A549 (cell line): ENCODE measurements around the gene GRK5.

ENCODE experiments used
- CBX8 ChIP-seq: fragments of 200-600 bp; sonication (generic); IDR thresholded peaks from 2 replicates; pipeline ENCODE4 v1.6.1; 2016
- CEBPB ChIP-seq, 2 experiments: fragments of >200 bp in 1 of 2; sonication (Bioruptor Twin) in 1 of 2; formaldehyde crosslinking in 1 of 2; IDR thresholded peaks; 2 replicates each; pipeline ENCODE4 v1.6.1; 2012 to 2016
- CTCF ChIP-seq: fragments of >200 bp; sonication (Bioruptor Twin); formaldehyde crosslinking; IDR thresholded peaks from 3 replicates; pipeline ENCODE4 v1.5.1; 2016
- JUNB ChIP-seq: fragments of >200 bp; sonication (Bioruptor Twin); formaldehyde crosslinking; IDR thresholded peaks from 2 replicates; pipeline ENCODE4 v1.6.1; 2016

GRCh38 chr10:119446441-119447277, 239.3 kb downstream of the GRK5 start:
- TF ChIP-seq CEBPB (IDR thresholded peaks at IDR 0.05) (no peak), CTCF (no peak), CBX8 (no peak), JUNB (no peak)
